OCI-LY1 (cell line): ENCODE data around the gene LCE5A.
A peak's percentile ranks its signal among the peaks of the same experiment; 100 is the strongest.

Experiments
- H2AFZ ChIP-seq: fragments of 200-600 bp; sonication (generic), shearing (Covaris generic); 2 replicates; pipeline ENCODE4 v1.6.0; 2014; ENCODE audit warnings: antibody characterized with exemption, mild to moderate bottlenecking, low read length
- H3F3A ChIP-seq: fragments of 200-600 bp; sonication (generic), shearing (Covaris generic); 2 replicates; pipeline ENCODE4 v1.6.0; 2014; ENCODE audit warnings: mild to moderate bottlenecking, antibody characterized with exemption, low read length, moderate library complexity; ENCODE audit not compliant: insufficient read depth
- H3K27ac ChIP-seq: fragments of 200-600 bp; sonication (generic); 2 replicates; pipeline ENCODE4 v1.5.1; 2014; ENCODE audit warnings: low read length, mixed run types, mild to moderate bottlenecking, low read depth; ENCODE audit not compliant: poor library complexity, severe bottlenecking
- H3K27me3 ChIP-seq: fragments of 200-600 bp; sonication (generic); 2 replicates; pipeline ENCODE4 v1.6.0; 2014; ENCODE audit warnings: antibody characterized with exemption, mild to moderate bottlenecking, low read length, moderate library complexity; ENCODE audit not compliant: insufficient read depth
- H3K36me3 ChIP-seq: fragments of 200-600 bp; sonication (generic); 2 replicates; pipeline ENCODE4 v1.6.1; 2014; ENCODE audit warnings: mild to moderate bottlenecking, antibody characterized with exemption, low read length, moderate library complexity, mixed read lengths; ENCODE audit not compliant: insufficient read depth
- H3K4me1 ChIP-seq: fragments of 200-600 bp; sonication (generic); 2 replicates; pipeline ENCODE4 v1.5.1; 2014; ENCODE audit warnings: mild to moderate bottlenecking, low read length, moderate library complexity; ENCODE audit not compliant: insufficient read depth, severe bottlenecking
- H3K4me2 ChIP-seq: fragments of 200-600 bp; sonication (generic), shearing (Covaris generic); 2 replicates; pipeline ENCODE4 v1.6.1; 2014; ENCODE audit warnings: low read length
- H3K4me3 ChIP-seq: fragments of 200-600 bp; sonication (generic); 2 replicates; pipeline ENCODE4 v1.5.1; 2014; ENCODE audit warnings: low read length, low read depth, mild to moderate bottlenecking, mixed read lengths; ENCODE audit not compliant: poor library complexity, severe bottlenecking
- H3K79me2 ChIP-seq: fragments of 200-600 bp; shearing (Covaris generic); 2 replicates; pipeline ENCODE4 v1.6.1; 2016; ENCODE audit warnings: mixed run types, low read length, mixed read lengths; ENCODE audit not compliant: insufficient read depth
- H3K9ac ChIP-seq: fragments of 200-600 bp; sonication (generic), shearing (Covaris generic); 2 replicates; pipeline ENCODE4 v1.6.1; 2014; ENCODE audit warnings: mild to moderate bottlenecking, low read length, mixed read lengths
- H3K9me2 ChIP-seq: fragments of 200-600 bp; sonication (generic), shearing (Covaris generic); 2 replicates; pipeline ENCODE4 v1.6.1; 2014; ENCODE audit warnings: low read depth, mild to moderate bottlenecking, low read length, mixed read lengths
- H3K9me3 ChIP-seq: fragments of 200-600 bp; shearing (Covaris generic); 2 replicates; pipeline ENCODE4 v1.6.1; 2014; ENCODE audit warnings: low read length, mixed read lengths
- H4K20me1 ChIP-seq: fragments of 200-600 bp; sonication (generic), shearing (Covaris generic); 2 replicates; pipeline ENCODE4 v1.6.0; 2016; ENCODE audit warnings: mild to moderate bottlenecking, low read length; ENCODE audit not compliant: insufficient read depth
- EZH2 ChIP-seq: fragments of 200-600 bp; sonication (generic), shearing (Covaris generic); IDR thresholded peaks from 2 replicates; pipeline ENCODE4 v1.8.0; 2017; ENCODE audit warnings: borderline replicate concordance, mixed run types, mild to moderate bottlenecking, antibody characterized with exemption, low read length, moderate library complexity, mixed read lengths
- TF ChIP-seq, protein P1 (sequence below): fragments of 200-600 bp; sonication (generic), shearing (Covaris generic); IDR thresholded peaks from 2 replicates; pipeline ENCODE4 v1.5.1; 2017; ENCODE audit warnings: mild to moderate bottlenecking, antibody characterized with exemption, low read length, moderate library complexity, mixed read lengths

Gene LCE5A

DNA sequence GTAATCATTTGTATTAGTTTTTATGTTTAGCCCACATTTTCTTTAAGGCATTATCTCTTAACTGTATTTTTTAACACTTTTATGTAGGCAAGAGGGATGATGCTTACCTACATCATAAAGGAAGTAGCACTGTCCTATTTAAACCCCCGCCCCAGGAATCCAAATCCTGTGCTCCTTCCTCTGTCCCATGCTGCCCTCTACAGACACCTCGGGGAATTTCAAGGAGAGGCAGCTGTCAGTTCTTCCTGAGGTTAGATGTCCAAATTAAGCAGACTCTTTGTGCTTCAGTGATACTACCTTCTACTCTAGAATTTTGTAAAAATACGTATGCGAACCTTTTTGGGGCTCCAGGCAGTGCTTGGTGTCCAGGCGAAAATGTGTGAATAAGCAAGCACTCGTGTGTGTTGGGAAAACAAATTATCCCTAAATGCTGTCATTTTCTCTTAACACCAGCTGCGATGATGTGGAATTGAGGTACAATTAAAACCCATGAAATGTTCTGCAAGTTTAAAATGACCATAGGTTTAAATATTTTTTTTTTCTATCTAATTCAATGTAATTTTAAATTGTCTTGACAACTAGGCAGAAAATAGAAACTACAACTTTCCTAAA is 22.8 kb downstream of the LCE5A start:
- H3K27ac ChIP-seq: no peak overlapping the region
- TF ChIP-seq EZH2: no peak
- TF ChIP-seq, protein P1, sequence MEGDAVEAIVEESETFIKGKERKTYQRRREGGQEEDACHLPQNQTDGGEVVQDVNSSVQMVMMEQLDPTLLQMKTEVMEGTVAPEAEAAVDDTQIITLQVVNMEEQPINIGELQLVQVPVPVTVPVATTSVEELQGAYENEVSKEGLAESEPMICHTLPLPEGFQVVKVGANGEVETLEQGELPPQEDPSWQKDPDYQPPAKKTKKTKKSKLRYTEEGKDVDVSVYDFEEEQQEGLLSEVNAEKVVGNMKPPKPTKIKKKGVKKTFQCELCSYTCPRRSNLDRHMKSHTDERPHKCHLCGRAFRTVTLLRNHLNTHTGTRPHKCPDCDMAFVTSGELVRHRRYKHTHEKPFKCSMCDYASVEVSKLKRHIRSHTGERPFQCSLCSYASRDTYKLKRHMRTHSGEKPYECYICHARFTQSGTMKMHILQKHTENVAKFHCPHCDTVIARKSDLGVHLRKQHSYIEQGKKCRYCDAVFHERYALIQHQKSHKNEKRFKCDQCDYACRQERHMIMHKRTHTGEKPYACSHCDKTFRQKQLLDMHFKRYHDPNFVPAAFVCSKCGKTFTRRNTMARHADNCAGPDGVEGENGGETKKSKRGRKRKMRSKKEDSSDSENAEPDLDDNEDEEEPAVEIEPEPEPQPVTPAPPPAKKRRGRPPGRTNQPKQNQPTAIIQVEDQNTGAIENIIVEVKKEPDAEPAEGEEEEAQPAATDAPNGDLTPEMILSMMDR: peak; percentile 80
- no peaks in the 10 kb centered on the region for H3F3A ChIP-seq
- no peaks in the 10 kb centered on the region for H3K27me3 ChIP-seq
- no peak overlapping the region for H3K4me2 ChIP-seq
- no peaks in the 10 kb centered on the region for H3K36me3 ChIP-seq
- no peaks in the 10 kb centered on the region for H3K9me2 ChIP-seq
- H3K9ac ChIP-seq: no peak overlapping the region
- no peaks in the 10 kb centered on the region for H3K79me2 ChIP-seq
- no peaks in the 10 kb centered on the region for H3K4me1 ChIP-seq
- H3K4me3 ChIP-seq: no peak overlapping the region
- no peak overlapping the region for H2AFZ ChIP-seq
- H4K20me1 ChIP-seq: no peaks in the 10 kb centered on the region
- no peaks in the 10 kb centered on the region for H3K9me3 ChIP-seq

DNA sequence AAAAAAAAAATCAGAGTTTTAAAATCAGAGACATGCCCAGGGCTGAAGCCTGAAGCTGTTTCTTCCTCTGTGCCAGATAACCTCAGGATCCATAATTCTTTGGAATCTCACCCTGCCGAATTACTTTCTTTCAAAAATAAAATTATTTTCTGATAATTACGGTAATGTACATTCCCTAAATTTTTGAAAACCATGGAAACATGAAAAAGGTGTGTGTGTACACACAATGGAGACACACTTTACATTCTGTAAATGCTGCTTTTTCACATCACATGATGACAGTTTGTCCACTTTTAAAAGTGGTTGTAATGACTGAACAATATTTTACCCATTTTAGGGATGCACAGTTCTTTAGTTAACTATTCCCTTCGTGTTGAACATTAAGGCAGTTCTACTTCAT is 25.2 kb downstream of the LCE5A start:
- H2AFZ ChIP-seq: no peak overlapping the region
- no peaks in the 10 kb centered on the region for H3K36me3 ChIP-seq
- TF ChIP-seq EZH2: no peak
- TF ChIP-seq, protein P1: no peak
- H3K4me1 ChIP-seq: no peaks in the 10 kb centered on the region
- no peaks in the 10 kb centered on the region for H3K9me3 ChIP-seq
- H3K9me2 ChIP-seq: no peaks in the 10 kb centered on the region
- H3K4me2 ChIP-seq: no peak overlapping the region
- H3F3A ChIP-seq: no peaks in the 10 kb centered on the region
- no peaks in the 10 kb centered on the region for H4K20me1 ChIP-seq
- H3K27ac ChIP-seq: no peak overlapping the region
- H3K4me3 ChIP-seq: no peak overlapping the region
- no peaks in the 10 kb centered on the region for H3K27me3 ChIP-seq
- no peak overlapping the region for H3K9ac ChIP-seq
- H3K79me2 ChIP-seq: no peaks in the 10 kb centered on the region

DNA sequence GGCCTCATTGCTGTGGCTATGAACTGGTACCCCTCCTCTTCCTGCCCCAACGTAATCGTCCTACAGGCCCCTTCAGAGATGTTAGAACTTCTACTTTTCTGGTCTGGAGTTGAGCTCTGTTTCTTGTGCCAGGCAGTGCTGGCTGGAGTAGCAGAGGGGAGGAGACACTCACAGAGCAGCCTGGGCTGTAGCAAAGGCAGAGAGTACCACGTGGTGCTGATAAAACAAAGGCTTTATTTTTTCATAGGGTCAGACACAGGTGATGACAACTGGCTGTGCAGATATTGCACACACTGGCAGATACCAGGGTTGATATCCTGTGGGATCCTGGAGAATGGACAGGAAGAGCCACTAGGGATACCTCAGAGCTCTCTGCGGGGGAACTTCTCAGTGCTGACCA is 26.9 kb downstream of the LCE5A start:
- Histone ChIP-seq H3K9me3 (no peaks in the 10 kb centered on the region), H3K4me3 (no peak overlapping the region), H3K36me3 (no peaks in the 10 kb centered on the region), H3K79me2 (no peaks in the 10 kb centered on the region), H3K27me3 (no peaks in the 10 kb centered on the region), H3K9ac (no peak overlapping the region), H3K4me1 (no peaks in the 10 kb centered on the region), H3K4me2 (no peak overlapping the region), H3K9me2 (no peaks in the 10 kb centered on the region), H3F3A (no peaks in the 10 kb centered on the region), H2AFZ (no peak overlapping the region), H4K20me1 (no peaks in the 10 kb centered on the region), H3K27ac (no peak overlapping the region)
- TF ChIP-seq, protein P1: no peak
- TF ChIP-seq EZH2: no peak
